ENCODE results near the gene PHKA2.

PHKA2 gene

GRCh38 chrX:18920079-18920478 is 63.8 kb downstream of the PHKA2 start:
- TF ChIP-seq, protein P1, sequence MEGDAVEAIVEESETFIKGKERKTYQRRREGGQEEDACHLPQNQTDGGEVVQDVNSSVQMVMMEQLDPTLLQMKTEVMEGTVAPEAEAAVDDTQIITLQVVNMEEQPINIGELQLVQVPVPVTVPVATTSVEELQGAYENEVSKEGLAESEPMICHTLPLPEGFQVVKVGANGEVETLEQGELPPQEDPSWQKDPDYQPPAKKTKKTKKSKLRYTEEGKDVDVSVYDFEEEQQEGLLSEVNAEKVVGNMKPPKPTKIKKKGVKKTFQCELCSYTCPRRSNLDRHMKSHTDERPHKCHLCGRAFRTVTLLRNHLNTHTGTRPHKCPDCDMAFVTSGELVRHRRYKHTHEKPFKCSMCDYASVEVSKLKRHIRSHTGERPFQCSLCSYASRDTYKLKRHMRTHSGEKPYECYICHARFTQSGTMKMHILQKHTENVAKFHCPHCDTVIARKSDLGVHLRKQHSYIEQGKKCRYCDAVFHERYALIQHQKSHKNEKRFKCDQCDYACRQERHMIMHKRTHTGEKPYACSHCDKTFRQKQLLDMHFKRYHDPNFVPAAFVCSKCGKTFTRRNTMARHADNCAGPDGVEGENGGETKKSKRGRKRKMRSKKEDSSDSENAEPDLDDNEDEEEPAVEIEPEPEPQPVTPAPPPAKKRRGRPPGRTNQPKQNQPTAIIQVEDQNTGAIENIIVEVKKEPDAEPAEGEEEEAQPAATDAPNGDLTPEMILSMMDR (IDR thresholded peaks at IDR 0.05; ENCODE audit: low read depth, low read length) = no peak
- H3K4me3 ChIP-seq (ENCODE audit: low read depth, low read length) = no peak overlapping the region

- TF ChIP-seq, protein P1 (IDR thresholded peaks at IDR 0.05; ENCODE audit: low read depth, low read length) = no peak
- H3K4me3 ChIP-seq (ENCODE audit: low read depth, low read length) = no peak overlapping the region
Measured at GRCh38 chrX:18917831-18918230, 66.1 kb downstream of the PHKA2 start.

DNA sequence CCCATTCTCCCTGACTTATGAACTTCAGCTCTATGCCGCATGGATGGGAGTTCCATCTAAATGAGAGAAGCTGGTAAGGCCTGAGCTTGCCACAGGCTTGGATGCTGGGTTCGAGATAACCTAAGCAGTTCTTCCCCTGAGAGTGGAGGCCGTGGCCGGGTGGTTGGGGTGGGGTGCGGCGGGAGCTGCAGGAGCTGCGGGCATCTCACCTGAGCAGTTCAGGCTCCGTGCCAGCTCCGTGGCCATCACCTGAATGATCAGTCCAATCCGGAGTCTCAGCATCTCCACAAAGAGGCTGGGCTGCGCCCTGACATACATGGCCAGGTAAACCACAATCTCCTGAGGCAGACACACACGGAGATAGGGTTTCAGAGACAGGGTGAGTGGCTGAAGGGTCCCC is 77.6 kb downstream of the PHKA2 start:
- no peak overlapping the region for H3K4me3 ChIP-seq (ENCODE audit: low read depth, low read length)
- TF ChIP-seq, protein P1 (IDR thresholded peaks at IDR 0.05; ENCODE audit: low read depth, low read length) = no peak

DNA sequence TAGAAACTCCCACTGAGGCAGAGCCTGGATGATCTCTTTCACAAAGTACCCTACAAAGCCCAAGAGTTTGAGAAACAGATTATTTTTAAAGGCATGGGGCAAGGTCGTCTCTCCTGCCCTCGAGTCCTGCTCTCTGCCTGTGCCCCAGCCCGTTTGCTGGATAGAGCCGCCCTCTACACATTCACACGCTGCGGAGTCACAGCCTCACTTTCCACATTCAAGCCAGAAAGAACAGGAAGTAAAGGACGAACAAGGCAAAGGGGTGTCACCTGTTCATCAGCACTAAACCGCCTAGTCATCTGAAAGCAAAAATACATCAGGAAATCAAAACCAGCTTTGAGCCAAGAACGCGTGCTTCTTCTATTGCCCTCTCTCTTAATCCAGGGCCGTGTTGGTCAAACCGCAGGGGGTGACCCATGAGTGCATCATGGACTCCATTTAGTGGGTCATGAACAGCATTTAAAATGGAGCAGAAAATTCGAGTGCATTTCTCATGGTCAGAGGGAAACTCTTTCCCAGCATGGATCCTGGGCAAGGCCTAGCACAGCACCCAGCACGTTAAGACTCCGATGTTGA is 83.4 kb downstream of the PHKA2 start:
- H3K4me3 ChIP-seq (ENCODE audit: low read depth, low read length) = no peak overlapping the region
- TF ChIP-seq, protein P1 (IDR thresholded peaks at IDR 0.05; ENCODE audit: low read depth, low read length) = no peak

GRCh38 chrX:18899796-18900380 is 84.0 kb downstream of the PHKA2 start:
- H3K4me3 ChIP-seq (ENCODE audit: low read depth, low read length) = no peak overlapping the region
- TF ChIP-seq, protein P1 (IDR thresholded peaks at IDR 0.05; ENCODE audit: low read depth, low read length) = no peak

- H3K4me3 ChIP-seq (ENCODE audit: low read depth, low read length) = no peak overlapping the region
- TF ChIP-seq, protein P1 (IDR thresholded peaks at IDR 0.05; ENCODE audit: low read depth, low read length) = no peak
Measured at GRCh38 chrX:18898492-18898891, 85.4 kb downstream of the PHKA2 start.

- no peak overlapping the region for H3K4me3 ChIP-seq (ENCODE audit: low read depth, low read length)
- TF ChIP-seq, protein P1 (IDR thresholded peaks at IDR 0.05; ENCODE audit: low read depth, low read length) = no peak
Measured at GRCh38 chrX:18898091-18898490, 85.8 kb downstream of the PHKA2 start.

Data from WI38 (cell line).